Fibroblast of mammary gland (primary cell): ENCODE data around the gene CTNNA3.

ENCODE experiments used
- DNase-seq: peaks from one replicate; pipeline ENCODE4 v3.0.0-alpha.2; 2010; ENCODE audit warnings: low read depth
- H3K4me3 ChIP-seq: 2 replicates; pipeline ENCODE4 v1.5.1; 2011; ENCODE audit warnings: low read depth, mild to moderate bottlenecking, low read length, moderate library complexity; ENCODE audit not compliant: control insufficient read depth
- TF ChIP-seq, protein P1 (sequence below): conservative IDR thresholded peaks from 2 replicates; pipeline ENCODE4 v1.5.1; 2011; ENCODE audit warnings: low read depth, low read length, inconsistent platforms; ENCODE audit not compliant: control insufficient read depth, insufficient read depth

Gene CTNNA3

DNA sequence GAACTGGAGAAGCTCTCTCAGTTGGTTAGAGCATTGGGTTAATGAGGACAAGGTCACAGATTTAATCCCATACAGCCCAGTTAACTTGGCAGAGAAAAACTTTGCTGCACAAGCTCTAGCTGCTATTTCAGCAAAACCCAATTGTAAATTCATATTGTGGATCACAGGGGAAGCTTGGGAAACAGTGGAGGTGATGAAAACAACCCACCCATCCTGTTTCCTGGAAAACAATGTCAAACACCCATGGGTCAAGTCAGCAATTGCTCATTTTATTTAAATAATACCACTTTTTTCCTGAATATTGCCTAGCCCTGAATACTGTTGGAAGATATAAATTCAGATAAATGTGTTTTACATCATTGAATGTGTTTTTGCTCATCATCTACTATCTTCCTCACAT, 1670.8 kb downstream of the CTNNA3 start:
- TF ChIP-seq, protein P1, sequence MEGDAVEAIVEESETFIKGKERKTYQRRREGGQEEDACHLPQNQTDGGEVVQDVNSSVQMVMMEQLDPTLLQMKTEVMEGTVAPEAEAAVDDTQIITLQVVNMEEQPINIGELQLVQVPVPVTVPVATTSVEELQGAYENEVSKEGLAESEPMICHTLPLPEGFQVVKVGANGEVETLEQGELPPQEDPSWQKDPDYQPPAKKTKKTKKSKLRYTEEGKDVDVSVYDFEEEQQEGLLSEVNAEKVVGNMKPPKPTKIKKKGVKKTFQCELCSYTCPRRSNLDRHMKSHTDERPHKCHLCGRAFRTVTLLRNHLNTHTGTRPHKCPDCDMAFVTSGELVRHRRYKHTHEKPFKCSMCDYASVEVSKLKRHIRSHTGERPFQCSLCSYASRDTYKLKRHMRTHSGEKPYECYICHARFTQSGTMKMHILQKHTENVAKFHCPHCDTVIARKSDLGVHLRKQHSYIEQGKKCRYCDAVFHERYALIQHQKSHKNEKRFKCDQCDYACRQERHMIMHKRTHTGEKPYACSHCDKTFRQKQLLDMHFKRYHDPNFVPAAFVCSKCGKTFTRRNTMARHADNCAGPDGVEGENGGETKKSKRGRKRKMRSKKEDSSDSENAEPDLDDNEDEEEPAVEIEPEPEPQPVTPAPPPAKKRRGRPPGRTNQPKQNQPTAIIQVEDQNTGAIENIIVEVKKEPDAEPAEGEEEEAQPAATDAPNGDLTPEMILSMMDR, result no peak
- H3K4me3 ChIP-seq, result no peak overlapping the region
- no peak for DNase-seq

DNA sequence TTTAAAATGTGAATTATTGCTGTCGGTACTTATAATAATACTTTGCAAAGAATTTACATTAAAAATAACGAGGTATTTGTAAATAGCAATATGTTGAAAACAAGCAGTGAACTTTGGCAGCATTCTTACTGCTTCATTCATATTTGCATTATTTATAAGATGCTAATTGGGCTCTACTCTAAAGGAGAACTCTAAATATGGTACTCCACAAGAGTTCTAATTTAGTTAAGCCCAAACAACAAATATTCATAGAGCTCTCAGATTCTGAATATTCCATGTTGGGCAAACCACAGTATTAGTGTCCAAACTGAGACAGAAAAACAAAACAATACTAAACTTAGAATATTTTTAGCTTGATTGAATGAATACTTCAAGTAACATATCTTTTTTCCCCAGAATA, 1674.6 kb downstream of the CTNNA3 start:
- TF ChIP-seq, protein P1, result no peak
- no peak for DNase-seq
- no peak overlapping the region for H3K4me3 ChIP-seq

DNA sequence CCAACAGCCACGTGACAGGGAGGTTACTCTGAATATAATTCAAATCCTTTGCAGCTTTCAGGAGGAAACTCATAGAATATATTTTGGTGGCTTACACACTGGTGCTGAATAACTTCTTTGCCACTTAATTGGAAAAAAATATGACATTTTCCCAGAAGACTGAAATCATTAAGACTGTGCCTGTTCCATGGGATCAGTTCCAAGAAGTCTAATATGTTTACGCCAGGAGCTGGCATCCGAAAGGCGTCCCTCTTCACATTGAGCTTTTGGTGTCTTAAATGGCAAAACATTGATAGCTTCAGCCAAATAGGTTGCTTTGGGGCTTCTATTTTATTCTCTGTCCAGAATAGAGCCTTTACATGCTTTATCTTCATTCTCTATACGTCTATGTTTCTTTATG, 1687.8 kb downstream of the CTNNA3 start:
- TF ChIP-seq, protein P1, result no peak
- no peak for DNase-seq
- no peak overlapping the region for H3K4me3 ChIP-seq

DNA sequence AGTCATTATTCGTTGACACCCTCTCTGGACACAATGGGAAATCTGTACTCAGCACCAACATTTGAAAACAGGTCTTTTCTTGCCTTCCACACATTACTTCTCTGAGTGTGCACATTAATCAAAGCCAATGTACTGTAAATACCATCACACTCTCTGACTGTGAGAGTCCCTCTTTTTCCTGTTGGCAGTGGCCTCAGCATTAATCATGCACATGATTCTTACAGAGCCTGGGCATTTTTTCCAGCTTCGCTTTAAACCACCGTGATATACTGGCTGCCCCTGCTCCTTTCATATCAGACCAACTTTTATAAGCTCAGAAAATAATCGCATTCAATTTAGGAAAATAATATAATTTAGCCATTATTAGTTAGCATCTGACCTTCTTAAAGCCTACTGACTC, 1689.6 kb downstream of the CTNNA3 start:
- TF ChIP-seq, protein P1, result no peak
- DNase-seq, result no peak
- no peak overlapping the region for H3K4me3 ChIP-seq

DNA sequence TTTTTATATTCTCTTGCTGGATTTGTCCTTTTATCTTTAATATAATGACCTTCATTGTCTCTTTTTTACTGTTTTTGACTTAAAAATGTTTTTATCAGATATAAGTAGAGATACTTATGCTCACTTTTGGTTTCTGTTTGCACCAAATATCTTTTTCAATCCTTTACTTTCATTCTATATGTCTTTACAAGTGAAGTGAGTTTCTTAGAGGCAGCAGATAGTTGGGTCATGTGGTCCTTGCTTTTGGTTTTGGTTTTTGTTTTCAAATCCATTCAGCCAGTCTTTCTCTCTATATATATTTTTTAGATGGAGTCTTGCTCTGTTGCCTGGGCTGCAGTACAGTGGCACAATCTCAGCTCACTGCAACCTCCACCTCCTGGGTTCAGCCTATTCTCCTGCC, 1702.5 kb downstream of the CTNNA3 start:
- DNase-seq, result no peak
- H3K4me3 ChIP-seq, result no peak overlapping the region
- TF ChIP-seq, protein P1, result no peak

DNA sequence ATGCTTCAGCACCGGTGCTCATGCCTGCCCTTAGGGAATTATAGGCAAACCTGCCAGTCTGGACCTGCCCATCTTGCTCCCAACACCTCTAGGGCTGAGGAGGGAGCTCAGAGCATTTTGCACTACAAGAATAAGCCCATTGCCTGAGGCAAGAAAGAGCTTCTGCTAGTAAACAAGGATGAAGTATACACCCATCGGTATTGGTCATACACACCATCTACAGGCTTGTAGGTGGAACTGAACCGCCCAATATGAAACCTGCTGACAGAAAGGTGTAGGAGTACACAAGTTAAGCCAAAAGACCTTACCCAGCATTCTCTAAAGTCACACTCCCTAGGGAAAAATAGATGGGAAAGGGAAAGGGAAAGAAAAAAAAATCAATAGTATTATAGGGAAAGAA, 1727.1 kb downstream of the CTNNA3 start:
- no peak overlapping the region for H3K4me3 ChIP-seq
- TF ChIP-seq, protein P1, result no peak
- DNase-seq, result no peak

DNA sequence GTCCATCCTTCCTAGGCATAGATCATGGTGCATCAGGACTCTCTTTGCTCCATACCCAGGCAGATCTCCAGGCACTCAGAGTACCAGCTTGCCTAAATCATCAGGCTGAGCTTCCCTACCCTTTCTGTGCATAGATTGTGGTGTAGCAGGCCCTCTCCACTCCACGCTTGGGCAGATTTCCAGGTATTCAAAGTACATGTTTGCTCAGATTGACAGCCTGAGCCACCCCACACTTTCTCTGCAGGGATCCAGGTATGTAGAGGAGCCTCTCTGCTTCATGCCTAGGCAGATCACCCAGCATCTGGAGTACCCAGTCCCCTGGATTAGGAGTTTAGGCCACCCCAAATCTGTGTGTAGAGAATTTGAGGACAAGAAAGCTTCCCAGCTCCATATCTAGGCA, 1727.6 kb downstream of the CTNNA3 start:
- no peak for DNase-seq
- H3K4me3 ChIP-seq, result no peak overlapping the region
- TF ChIP-seq, protein P1, result no peak
